ENCODE results near the gene SRRM5.

Gene SRRM5

DNA sequence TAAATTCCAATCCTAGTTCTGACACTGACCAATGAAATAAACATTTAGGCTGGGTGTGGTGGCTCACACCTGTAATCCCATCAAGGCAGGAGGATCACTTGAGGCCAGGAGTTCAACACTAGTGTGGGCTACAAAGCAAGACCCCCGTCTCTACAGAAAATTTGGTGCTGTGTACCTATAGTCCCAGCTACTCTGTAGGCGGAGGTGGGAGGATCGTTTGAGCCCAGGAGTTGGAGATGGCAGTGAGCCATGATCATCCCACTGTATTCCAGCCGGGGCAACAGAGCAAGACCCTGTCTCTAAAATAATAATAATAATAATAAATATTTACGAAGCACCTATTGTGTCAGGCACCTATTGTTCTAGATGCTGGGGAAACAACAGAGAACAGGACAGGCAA is 22.6 kb upstream of the SRRM5 start:
- POLR2A ChIA-PET = no interaction called here
- TF ChIP-seq FOXM1 (IDR thresholded peaks at IDR 0.05; ENCODE audit: borderline replicate concordance) = no peak
- TF ChIP-seq, protein P1, sequence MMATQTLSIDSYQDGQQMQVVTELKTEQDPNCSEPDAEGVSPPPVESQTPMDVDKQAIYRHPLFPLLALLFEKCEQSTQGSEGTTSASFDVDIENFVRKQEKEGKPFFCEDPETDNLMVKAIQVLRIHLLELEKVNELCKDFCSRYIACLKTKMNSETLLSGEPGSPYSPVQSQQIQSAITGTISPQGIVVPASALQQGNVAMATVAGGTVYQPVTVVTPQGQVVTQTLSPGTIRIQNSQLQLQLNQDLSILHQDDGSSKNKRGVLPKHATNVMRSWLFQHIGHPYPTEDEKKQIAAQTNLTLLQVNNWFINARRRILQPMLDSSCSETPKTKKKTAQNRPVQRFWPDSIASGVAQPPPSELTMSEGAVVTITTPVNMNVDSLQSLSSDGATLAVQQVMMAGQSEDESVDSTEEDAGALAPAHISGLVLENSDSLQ (IDR thresholded peaks at IDR 0.05) = no peak
- TF ChIP-seq ARNT (IDR thresholded peaks at IDR 0.05) = no peak
- no peak for TF ChIP-seq ZNF384 (IDR thresholded peaks at IDR 0.05)
- no peak for TF ChIP-seq CTBP1 (IDR thresholded peaks at IDR 0.05; ENCODE audit: borderline replicate concordance)
- no peak for TF ChIP-seq NFRKB (IDR thresholded peaks at IDR 0.05)
- no peak for TF ChIP-seq TARDBP (IDR thresholded peaks at IDR 0.05)
- no peak for TF ChIP-seq BHLHE40 (IDR thresholded peaks at IDR 0.05; ENCODE audit: borderline replicate concordance)
- no peak for TF ChIP-seq L3MBTL2 (conservative IDR thresholded peaks at IDR 0.05)
- no peak for TF ChIP-seq HDGF (IDR thresholded peaks at IDR 0.05; ENCODE audit: borderline replicate concordance)
- no peak for TF ChIP-seq SP1 (IDR thresholded peaks at IDR 0.05)
- DNase-seq (ENCODE audit: extremely low spot score) = no peak
- CTCF ChIA-PET = no interaction called here

DNA sequence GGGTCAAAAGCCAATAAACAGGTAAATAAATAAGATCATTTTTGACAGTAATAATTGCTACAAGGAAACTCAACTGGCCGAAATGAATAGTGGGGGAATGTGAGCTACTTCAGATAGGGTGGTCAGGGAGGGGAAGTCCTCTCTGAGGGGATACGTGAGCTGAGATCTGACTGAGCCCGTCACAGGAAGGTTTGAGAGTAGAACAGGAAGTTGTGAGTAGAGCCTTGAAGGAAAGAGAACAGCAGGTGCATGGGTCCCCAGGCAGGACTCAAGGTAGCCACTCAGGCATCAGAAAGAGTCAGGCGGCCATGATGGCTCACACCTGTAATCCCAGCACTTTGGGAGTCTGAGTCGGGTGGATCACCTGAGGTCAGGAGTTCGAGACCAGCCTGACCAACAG is 22.2 kb upstream of the SRRM5 start:
- ChIA-PET CTCF (no interaction called here), POLR2A (no interaction called here)
- no peak for DNase-seq (ENCODE audit: extremely low spot score)
- TF ChIP-seq ZNF384 (IDR thresholded peaks at IDR 0.05) (no peak), SUZ12 (IDR thresholded peaks at IDR 0.05) (no peak)
- TF ChIP-seq, protein P1 (IDR thresholded peaks at IDR 0.05) = no peak

DNA sequence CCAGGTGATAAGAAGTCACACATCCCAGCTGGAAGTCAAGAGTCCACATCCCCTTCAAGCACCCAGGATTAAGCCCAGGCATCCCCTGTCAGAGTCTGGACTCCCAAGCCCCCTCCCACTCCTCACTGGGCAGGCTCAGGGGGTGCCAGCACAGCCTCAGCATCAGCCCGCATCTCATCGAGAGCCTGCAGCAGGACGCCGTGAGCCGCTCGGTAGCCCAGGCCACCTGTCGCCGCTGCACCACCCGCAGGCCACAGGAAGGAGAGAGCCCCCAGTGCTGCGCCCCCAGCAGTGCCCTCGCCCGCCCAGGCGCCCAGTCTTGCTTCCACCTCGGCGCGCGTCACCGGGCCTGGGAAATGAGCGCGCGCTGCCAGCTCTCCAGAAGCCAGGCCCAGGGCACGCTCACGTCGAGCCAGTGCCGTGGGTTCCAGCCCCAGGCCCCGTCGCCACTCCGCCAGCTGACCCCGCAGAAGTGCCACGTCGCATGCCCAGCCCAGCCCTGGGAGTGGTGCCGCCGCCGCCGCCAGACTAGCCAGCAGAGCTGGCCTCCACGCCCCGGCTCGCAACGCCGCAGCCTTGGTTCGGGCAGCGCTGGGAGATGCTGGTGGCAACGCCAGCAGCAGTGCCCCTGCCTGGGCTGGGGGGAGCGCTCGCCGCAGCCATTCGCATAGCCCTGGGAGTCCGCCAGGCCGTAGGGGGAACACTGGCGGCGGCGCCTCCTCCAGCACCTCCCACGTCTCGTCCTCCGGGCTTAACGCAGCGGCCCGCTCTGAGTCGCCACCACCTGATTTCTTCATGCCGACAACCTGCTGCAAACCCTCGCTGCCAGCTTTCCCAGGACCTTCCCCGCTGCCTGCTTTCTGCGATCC is 19.8 kb upstream of the SRRM5 start:
- no peak for DNase-seq (ENCODE audit: extremely low spot score)
- CTCF ChIA-PET = no interaction called here
- TF ChIP-seq NFRKB (IDR thresholded peaks at IDR 0.05) (no peak), ELF4 (IDR thresholded peaks at IDR 0.05) (no peak), FOXA1 (IDR thresholded peaks at IDR 0.05) (no peak), FOXM1 (IDR thresholded peaks at IDR 0.05; ENCODE audit: borderline replicate concordance) (no peak), FOXK2 (IDR thresholded peaks at IDR 0.05) (no peak), SP1 (IDR thresholded peaks at IDR 0.05) (no peak), L3MBTL2 (conservative IDR thresholded peaks at IDR 0.05) (no peak), BHLHE40 (IDR thresholded peaks at IDR 0.05; ENCODE audit: borderline replicate concordance) (no peak), CTBP1 (IDR thresholded peaks at IDR 0.05; ENCODE audit: borderline replicate concordance) (no peak), HDGF (IDR thresholded peaks at IDR 0.05; ENCODE audit: borderline replicate concordance) (no peak), SUZ12 (IDR thresholded peaks at IDR 0.05) (no peak), ZNF384 (IDR thresholded peaks at IDR 0.05) (no peak), LEF1 (IDR thresholded peaks at IDR 0.05; ENCODE audit: borderline replicate concordance) (no peak)
- TF ChIP-seq, protein P1 (IDR thresholded peaks at IDR 0.05) = no peak
- POLR2A ChIA-PET = interaction anchor here (1.8 kb wide), 1 partner anchor 17 kb away, joined by 4 read pairs; the partner anchor contains the start of gene XRCC1

DNA sequence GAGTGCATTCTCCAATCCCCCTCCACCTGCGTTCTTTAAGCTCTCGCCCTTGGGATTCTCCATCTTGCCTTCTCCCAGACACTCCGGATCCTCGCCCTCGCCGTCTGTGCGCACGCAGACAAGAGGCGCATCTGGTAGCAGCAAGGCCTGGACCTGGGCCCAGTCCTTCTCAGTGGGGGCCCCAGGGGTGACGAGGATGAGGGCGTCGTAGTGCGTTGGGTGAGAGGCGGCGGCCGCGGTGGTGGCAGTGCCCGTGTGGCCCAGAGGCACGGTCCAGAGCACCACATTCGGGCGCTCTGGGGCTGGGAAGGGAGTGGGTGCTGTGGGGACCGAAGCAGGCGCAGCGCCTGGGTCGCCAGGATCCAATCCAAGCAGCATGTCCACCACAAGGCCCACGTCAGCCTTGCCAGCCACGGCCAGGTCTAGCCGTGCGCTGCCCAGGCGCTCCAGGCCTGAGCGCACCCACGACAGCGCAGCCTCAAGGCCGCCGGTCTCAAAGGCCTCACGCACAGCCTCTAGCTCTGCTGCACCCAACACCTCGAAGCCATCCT is 19.0 kb upstream of the SRRM5 start:
- no peak for DNase-seq (ENCODE audit: extremely low spot score)
- no peak for TF ChIP-seq ELF4 (IDR thresholded peaks at IDR 0.05)
- no peak for TF ChIP-seq FOXK2 (IDR thresholded peaks at IDR 0.05)
- no peak for TF ChIP-seq HDGF (IDR thresholded peaks at IDR 0.05; ENCODE audit: borderline replicate concordance)
- TF ChIP-seq CTBP1 (IDR thresholded peaks at IDR 0.05; ENCODE audit: borderline replicate concordance) = no peak
- no peak for TF ChIP-seq BHLHE40 (IDR thresholded peaks at IDR 0.05; ENCODE audit: borderline replicate concordance)
- TF ChIP-seq, protein P1 (IDR thresholded peaks at IDR 0.05) = no peak
- TF ChIP-seq LEF1 (IDR thresholded peaks at IDR 0.05; ENCODE audit: borderline replicate concordance) = no peak
- TF ChIP-seq FOXM1 (IDR thresholded peaks at IDR 0.05; ENCODE audit: borderline replicate concordance) = no peak
- no peak for TF ChIP-seq NFRKB (IDR thresholded peaks at IDR 0.05)
- TF ChIP-seq L3MBTL2 (conservative IDR thresholded peaks at IDR 0.05) = no peak
- no peak for TF ChIP-seq ZNF384 (IDR thresholded peaks at IDR 0.05)
- TF ChIP-seq ARNT (IDR thresholded peaks at IDR 0.05) = no peak
- no peak for TF ChIP-seq SUZ12 (IDR thresholded peaks at IDR 0.05)
- no peak for TF ChIP-seq FOXA1 (IDR thresholded peaks at IDR 0.05)
- TF ChIP-seq SP1 (IDR thresholded peaks at IDR 0.05) = no peak
- no peak for TF ChIP-seq TARDBP (IDR thresholded peaks at IDR 0.05)
- ChIA-PET CTCF (no interaction called here), POLR2A (interaction anchor here (1.8 kb wide), 1 partner anchor 18 kb away, joined by 4 read pairs; the partner anchor contains the start of gene XRCC1)

DNA sequence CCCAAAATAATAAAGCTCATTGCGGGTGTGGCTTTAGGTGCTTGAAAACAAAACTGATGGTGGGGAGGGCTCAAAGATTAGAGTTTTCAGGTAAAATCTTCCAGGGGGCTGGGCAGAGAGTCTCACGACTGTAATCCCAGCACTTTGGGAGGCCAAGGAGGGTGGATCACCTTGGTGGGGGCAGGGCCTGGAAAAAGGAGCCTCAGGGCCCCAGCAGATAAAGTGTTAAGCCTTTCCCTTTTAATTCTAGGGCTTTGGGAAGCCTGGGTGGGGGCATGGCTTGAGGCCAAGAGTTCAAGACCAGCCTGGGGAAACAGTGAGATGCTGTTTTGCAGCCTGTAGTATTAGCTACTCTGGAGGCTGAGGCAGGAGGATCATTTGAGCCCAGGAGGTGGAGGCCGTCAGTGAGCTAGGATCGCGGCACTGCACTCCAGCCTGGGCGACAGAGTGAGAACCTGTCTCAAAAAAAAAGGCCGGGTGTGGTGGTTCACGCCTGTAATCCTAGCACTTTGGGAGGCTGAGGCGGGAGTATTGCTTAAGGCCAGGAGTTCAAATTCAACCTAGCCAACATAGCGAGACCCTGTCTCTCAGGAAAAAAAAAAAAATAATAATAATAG is 17.7 kb upstream of the SRRM5 start:
- TF ChIP-seq L3MBTL2 (conservative IDR thresholded peaks at IDR 0.05) (no peak), NFRKB (IDR thresholded peaks at IDR 0.05) (no peak), FOXA1 (IDR thresholded peaks at IDR 0.05) (no peak), ELF4 (IDR thresholded peaks at IDR 0.05) (no peak), TARDBP (IDR thresholded peaks at IDR 0.05) (no peak), ZNF384 (IDR thresholded peaks at IDR 0.05) (no peak), ARNT (IDR thresholded peaks at IDR 0.05) (no peak)
- ChIA-PET CTCF (interaction anchor here (0.7 to 2.1 kb wide), 12 partner anchors 10 to 158 kb away, joined by 3 to 6 read pairs (median 4); no protein-coding TSS in a partner anchor), POLR2A (interaction anchor here (0.7 to 2.2 kb wide), 6 partner anchors 16 to 162 kb away, joined by 3 to 8 read pairs (median 3); partner anchors contain the start of gene XRCC1)
- no peak for DNase-seq (ENCODE audit: extremely low spot score)
